MV-4-11 (cell line): Measurements from ENCODE around the gene PIGP.
"Not testable (repeated sequence)": the region's sequence is repeated elsewhere in the genome, so short reads cannot be mapped to it uniquely, and the experiment has no call there.

Experiments
- DNase-seq: peaks from one replicate; lab custom pipeline; 2025; lab: John Stamatoyannopoulos, UW

Gene PIGP

GRCh38 chr21:37072988-37073416, at the start of gene PIGP, which contains the start of gene TTC3:
PIGP (minus strand) TSS chr21:37073071; CDS start chr21:37072515, 556 bp downstream.
TTC3 (plus strand) TSS chr21:37073254; CDS start chr21:37087258, 14,004 bp downstream.
- DNase-seq: peak; percentile 87

- DNase-seq: no peak
Measured at GRCh38 chr21:37119421-37120218, 46.7 kb upstream of the PIGP start.

- DNase-seq: no peak
Measured at GRCh38 chr21:37118187-37118826, 45.4 kb upstream of the PIGP start.

- no peak for DNase-seq
Measured at GRCh38 chr21:37117204-37117603, 44.3 kb upstream of the PIGP start.

- DNase-seq: not testable (repeated sequence)
Measured at GRCh38 chr21:37116459-37116858, 43.6 kb upstream of the PIGP start.

- DNase-seq: not testable (repeated sequence)
Measured at GRCh38 chr21:37114301-37114700, 41.4 kb upstream of the PIGP start.

- DNase-seq: not testable (repeated sequence)
Measured at GRCh38 chr21:37111029-37111428, 38.2 kb upstream of the PIGP start.

- no peak for DNase-seq
Measured at GRCh38 chr21:37106998-37107397, 34.1 kb upstream of the PIGP start.

GRCh38 chr21:37102746-37103145, 29.9 kb upstream of the PIGP start:
- DNase-seq: not testable (repeated sequence)

- DNase-seq: no peak
Measured at GRCh38 chr21:37101384-37101783, 28.5 kb upstream of the PIGP start.

- DNase-seq: no peak
Measured at GRCh38 chr21:37100316-37100715, 27.4 kb upstream of the PIGP start.

- no peak for DNase-seq
Measured at GRCh38 chr21:37098751-37099150, 25.9 kb upstream of the PIGP start.

- no peak for DNase-seq
Measured at GRCh38 chr21:37095821-37096220, 22.9 kb upstream of the PIGP start.

- no peak for DNase-seq
Measured at GRCh38 chr21:37093977-37094376, 21.1 kb upstream of the PIGP start.

GRCh38 chr21:37088186-37088735, 15.4 kb upstream of the PIGP start:
- no peak for DNase-seq

- peak; percentile 48 for DNase-seq
Measured at GRCh38 chr21:37087188-37087587, 14.3 kb upstream of the PIGP start.

GRCh38 chr21:37085726-37086125, 12.9 kb upstream of the PIGP start:
- no peak for DNase-seq

- DNase-seq: no peak
Measured at GRCh38 chr21:37082856-37083528, 10.1 kb upstream of the PIGP start.

GRCh38 chr21:37082375-37082774, 9.5 kb upstream of the PIGP start:
- DNase-seq: no peak

- DNase-seq: peak; percentile 80
Measured at GRCh38 chr21:37079211-37079824, 6.4 kb upstream of the PIGP start.

- no peak for DNase-seq
Measured at GRCh38 chr21:37077403-37077802, 4.5 kb upstream of the PIGP start.
